PFSK-1 (cell line): ENCODE data around the gene SOCS7.

Experiments used
- POLR2AphosphoS5 ChIP-seq: IDR thresholded peaks from 2 replicates; pipeline ENCODE4 v1.6.1; 2012; ENCODE audit warnings: low read depth, mild to moderate bottlenecking, control low read depth, low read length, moderate library complexity
- REST ChIP-seq, 2 experiments: IDR thresholded peaks; 2 replicates each; pipeline versions ENCODE4 v1.6.1 to v1.8.0; 2011 to 2012; ENCODE audit warnings: low read depth in 2 of 2, low read length in 2 of 2, control low read depth in 1 of 2, inconsistent platforms in 1 of 2, mild to moderate bottlenecking in 1 of 2, moderate library complexity in 1 of 2; ENCODE audit not compliant: insufficient read depth in 1 of 2
- SIN3A ChIP-seq: IDR thresholded peaks from 2 replicates; pipeline ENCODE4 v1.6.1; 2012; ENCODE audit warnings: mild to moderate bottlenecking, low read length, moderate library complexity, borderline replicate concordance; ENCODE audit not compliant: insufficient read depth
- TAF1 ChIP-seq: IDR thresholded peaks from 2 replicates; pipeline ENCODE4 v1.6.1; 2012; ENCODE audit warnings: low read length, control low read depth, borderline replicate concordance; ENCODE audit not compliant: insufficient read depth

- TF ChIP-seq REST (IDR thresholded peaks at IDR 0.05; ENCODE audit: insufficient read depth in 1 of 2, low read depth in 2 of 2, low read length in 2 of 2) (no peak), TAF1 (no peak), POLR2AphosphoS5 (no peak), SIN3A (no peak)
These were observed 23.7 kb upstream of the SOCS7 start for GRCh38 chr17:38327936-38328335.
